ENCODE measurements around the gene METTL18.

Gene METTL18

GRCh38 chr1:169785267-169785666 lies 9.4 kb downstream of the METTL18 start:
- DNase-seq (ENCODE audit: low spot score) = no peak

DNA sequence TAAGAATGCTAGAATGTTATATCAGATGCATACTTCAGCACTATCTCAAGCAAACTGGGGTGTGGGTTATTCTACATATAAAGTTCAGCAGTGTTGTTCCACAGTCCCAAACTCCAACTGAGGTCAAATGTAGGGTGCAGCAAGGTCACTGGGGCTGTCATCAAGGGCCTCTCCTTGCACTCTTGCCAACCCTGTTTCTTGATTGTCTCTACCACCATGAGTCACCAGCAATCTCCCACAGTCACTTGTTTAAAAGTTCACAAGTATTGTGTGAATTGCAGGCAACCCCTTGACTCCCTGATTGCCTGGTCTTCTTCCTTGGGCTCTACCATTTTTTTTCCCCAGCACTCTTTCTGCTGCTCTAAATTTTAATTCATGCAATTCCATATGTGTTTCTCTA lies 10.6 kb downstream of the METTL18 start:
- DNase-seq (ENCODE audit: low spot score) = no peak

DNA sequence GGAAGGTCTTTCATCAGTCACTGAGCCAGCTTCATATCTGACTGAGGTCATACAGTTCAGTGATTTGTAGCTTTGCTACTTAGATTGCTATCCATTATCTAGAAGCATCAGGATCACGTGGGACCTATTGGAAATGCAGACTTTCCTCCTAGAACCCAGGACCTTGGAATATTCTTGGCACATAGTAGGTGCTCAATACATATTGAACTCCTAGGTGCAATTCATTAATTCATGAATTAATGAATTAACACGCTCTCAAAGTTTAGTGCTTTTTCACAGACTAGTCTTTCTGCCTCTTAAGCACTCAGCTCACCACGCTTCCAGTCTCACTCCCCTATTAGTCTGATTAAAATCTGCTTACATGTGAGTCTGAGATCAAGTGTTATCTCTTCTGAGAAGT lies 12.1 kb downstream of the METTL18 start:
- no peak for DNase-seq (ENCODE audit: low spot score)

DNA sequence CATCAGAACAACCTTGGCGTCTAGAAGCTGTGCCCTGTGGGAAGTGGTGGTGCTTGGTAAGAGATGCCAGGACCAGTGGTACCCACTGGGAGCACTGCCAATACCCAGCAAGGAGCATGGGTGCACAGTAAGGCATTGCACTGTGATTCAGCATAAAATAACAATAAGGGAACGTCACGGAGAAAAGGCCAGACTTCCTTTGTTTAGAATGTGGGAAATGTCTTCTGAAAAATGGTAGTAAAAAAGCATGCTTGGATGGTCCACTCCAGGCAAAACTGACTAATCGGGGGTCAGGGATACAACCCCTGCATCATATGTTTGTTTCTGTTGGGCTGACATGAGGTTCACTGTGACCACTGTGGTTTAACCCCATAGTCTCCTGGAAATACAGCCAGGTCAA lies 14.7 kb downstream of the METTL18 start:
- DNase-seq (ENCODE audit: low spot score) = no peak

GRCh38 chr1:169779150-169779549 lies 15.6 kb downstream of the METTL18 start:
- no peak for DNase-seq (ENCODE audit: low spot score)

- no peak for DNase-seq (ENCODE audit: low spot score)
These were observed 18.3 kb downstream of the METTL18 start for GRCh38 chr1:169776440-169776839.

DNA sequence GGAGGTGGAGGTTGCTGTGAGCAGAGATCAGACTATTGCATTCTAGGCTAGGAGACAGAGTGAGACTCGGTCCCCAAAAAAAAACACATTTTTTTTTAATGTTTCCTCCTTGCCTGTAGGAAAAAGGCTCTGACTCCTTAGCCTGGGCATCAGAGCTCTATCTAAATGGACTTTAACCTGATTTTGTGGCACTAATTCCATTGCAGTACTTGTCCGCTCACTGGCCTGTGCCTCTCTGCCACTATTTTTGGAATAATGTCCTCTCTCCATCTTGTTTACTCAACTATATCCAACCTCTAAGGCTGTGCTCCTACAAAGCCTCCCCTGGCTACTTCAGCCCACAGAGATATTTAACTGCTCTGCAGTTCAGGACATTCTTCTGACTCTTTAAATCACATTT lies 26.5 kb downstream of the METTL18 start:
- no peak for DNase-seq (ENCODE audit: low spot score)

DNA sequence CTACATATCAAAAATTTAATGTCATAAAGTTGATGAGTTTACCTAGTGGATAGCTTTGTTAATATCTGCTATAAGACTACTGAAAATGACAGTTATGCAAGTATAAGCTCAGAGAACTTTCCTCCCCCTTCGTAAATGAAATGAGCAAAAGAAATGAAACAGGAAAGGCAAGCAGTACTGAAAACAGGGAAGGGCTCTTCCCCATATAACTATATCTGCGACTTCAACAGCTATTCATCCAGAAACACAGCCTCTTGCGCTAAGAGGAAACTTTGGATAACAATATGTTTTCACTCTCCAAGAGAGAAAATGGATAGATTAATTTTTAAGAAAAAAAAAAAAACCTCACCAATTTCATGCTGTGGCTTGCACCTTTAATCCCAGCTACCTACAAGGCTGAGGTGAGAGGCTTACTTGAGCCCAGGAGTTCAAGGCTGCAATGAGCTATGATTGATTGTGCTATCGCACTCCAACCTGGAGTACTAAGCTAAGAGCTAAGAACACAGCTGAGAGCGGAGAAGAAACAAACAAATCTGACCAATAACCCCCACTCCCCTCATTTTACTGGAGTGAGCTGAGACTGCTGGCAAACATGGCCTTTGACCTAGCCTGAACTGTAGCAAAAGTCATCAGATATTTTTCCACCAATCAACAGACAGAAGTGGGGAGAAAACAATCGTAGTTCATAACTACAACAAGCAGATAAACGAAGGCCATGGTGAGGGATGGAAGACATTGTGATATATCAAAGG lies 29.0 kb downstream of the METTL18 start:
- no peak for DNase-seq (ENCODE audit: low spot score)

DNA sequence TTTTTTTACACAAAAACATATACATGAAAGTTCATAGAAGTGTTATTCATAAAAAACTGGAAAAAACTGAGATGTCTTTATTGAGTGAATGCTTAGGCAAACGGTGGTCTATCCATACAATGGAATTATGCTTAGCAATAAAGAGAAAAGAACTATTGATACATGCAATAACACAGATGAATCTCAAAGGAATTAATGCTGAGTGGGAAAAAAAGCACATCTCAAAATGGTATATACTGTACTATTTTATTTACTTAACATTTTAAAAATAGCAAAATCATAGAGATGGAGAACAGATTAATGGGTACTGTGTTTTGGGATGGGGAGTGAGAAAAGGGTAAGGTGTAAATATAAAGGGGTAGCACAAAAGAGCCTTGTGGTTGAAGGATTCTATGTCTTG lies 29.8 kb downstream of the METTL18 start:
- no peak for DNase-seq (ENCODE audit: low spot score)

GRCh38 chr1:169762699-169763098 lies 32.0 kb downstream of the METTL18 start:
- DNase-seq (ENCODE audit: low spot score) = no peak

DNA sequence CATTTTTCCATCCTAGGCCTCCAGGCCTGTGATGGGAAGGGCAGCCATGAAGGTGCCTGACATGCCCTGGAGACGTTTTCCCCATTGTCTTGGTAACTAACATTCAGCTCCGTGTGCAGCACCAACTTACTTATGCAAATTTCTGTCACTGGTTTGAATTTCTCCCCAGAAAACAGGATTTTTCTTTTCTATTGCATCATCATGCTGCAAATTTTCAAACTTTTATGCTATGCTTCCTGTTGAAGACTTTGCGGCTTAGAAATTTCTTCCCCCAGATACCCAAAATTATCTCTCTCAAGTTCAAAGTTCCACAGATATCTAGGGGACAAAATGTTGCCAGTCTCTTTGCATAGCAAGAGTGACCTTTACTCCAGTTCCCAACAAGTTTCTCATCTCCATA lies 35.7 kb downstream of the METTL18 start:
- DNase-seq (ENCODE audit: low spot score) = no peak

GRCh38 chr1:169753549-169753948 lies 41.2 kb downstream of the METTL18 start:
- no peak for DNase-seq (ENCODE audit: low spot score)

- no peak for DNase-seq (ENCODE audit: low spot score)
These were observed 44.7 kb downstream of the METTL18 start for GRCh38 chr1:169750041-169750440.

- DNase-seq (ENCODE audit: low spot score) = no peak
These were observed 48.2 kb downstream of the METTL18 start for GRCh38 chr1:169746550-169746949.

DNA sequence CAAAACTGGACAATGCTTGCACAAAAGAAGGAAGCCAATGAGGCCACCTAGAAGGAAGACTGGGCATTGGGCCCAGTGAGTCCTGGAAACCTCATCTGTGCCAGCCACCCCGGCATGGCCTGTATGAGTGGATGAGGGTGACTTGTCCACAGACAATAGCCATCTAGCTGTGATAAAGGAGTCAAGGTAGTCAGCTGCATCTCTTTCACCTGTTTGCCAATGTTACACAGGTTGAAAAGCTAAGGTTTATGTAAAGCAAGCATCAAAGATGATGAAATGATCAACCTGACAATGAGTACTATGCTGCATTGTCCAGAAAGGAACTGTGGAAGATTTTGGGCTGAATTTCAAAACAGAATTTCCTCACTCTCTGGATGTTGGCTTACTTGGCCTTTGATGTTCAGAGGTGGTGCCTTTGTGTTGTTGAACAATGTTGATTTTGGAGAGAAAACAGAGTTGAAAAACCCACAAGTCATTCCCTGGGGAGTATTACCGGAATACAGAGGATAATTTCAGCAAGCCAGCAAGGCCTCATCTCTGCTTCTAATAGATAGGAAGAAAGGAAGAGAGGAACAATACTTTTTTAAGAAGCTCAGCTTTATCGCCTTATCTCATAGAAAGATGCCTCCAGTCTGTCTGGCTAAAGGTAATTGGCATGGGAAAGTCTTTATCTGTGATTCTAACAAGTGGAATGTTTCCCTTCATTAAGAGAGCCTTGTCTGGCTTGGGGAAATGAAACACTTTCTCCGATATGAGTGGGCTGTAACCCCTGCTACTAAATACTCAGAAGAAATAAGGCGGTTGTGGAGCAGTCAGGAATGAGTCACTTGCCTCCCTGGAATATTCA lies 49.5 kb downstream of the METTL18 start:
- DNase-seq (ENCODE audit: low spot score) = no peak
